GM19238 (cell line): ENCODE data around the gene MEF2B.
"Not testable (repeated sequence)": the region's sequence is repeated elsewhere in the genome, so short reads cannot be mapped to it uniquely, and the experiment has no call there.

ENCODE experiments used
- DNase-seq: peaks from one replicate; pipeline ENCODE4 v3.0.0; 2011; ENCODE audit warnings: low spot score; ENCODE audit not compliant: insufficient read length

Gene MEF2B

DNA sequence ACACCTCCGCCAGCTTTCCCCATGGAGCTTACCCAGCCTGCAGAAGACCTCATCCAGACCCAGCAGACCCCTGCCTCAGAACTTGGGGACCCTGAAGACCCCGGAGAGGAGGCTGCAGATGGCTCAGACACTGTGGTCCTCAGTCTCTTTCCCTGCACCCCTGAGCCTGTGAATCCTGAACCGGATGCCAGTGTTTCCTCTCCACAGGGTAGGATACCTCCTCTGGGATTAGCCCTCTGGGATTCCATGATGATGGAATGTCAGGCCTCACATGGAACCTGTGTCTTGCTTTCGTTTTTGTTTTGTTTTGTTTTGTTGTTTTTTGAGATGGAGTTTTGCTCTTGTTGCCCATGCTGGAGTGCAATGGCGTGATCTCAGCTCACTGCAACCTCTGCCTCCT, 23.9 kb upstream of the MEF2B start:
- DNase-seq: no peak

DNA sequence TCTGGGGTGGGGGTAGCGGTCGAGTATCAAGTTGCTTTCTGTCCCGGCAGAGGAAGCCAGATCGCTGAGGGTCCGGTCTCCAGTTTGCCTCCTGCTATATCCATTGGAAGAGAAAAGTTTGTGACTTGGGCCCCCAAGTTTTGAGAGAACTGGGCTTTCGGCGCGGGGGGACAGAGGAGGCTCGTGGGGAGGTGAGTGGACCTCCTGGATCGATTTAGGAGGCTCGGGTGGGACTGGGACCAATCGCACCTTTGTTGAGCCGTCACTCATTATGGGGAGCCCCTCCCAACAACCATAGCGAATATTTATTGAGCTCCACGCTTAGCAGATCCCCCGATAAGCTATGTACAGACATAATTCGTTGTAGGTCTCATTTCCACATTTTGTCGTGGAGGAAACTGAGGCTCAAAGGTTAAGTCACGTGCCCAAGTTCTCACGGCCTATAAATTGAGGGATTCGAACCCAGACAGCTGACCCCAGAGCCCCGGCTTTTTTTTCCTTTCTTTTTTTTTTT, 22.9 kb upstream of the MEF2B start:
- no peak for DNase-seq

GRCh38 chr19:19192078-19192882, 22.2 kb upstream of the MEF2B start, which contains the start of the genes BORCS8 and RFXANK:
BORCS8 (minus strand) TSS chr19:19192152; CDS start chr19:19192117, 35 bp downstream.
RFXANK (plus strand) TSS chr19:19192258; CDS start chr19:19193947, 1,689 bp downstream.
- peak; percentile 97 for DNase-seq

DNA sequence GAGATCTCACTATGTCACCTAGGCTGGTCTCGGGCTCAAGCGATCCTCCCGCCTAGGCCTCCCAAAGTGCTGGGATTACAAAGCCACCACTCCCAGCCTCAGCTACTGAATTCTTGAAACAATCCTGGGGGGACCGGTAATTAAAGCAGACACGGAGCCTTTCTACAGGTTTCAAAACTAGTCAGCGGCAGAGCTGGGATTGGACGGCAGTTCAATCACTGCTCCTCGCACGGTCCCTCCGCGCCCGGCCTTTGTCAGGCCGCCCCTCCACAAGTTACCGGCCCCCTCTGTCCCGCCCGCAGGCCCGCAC, 21.7 kb upstream of the MEF2B start:
- no peak for DNase-seq

- DNase-seq: no peak
Observed at GRCh38 chr19:19186742-19187141, 16.7 kb upstream of the MEF2B start.

GRCh38 chr19:19185853-19186740, 16.0 kb upstream of the MEF2B start:
- no peak for DNase-seq

GRCh38 chr19:19181488-19181998, 11.5 kb upstream of the MEF2B start:
- no peak for DNase-seq

DNA sequence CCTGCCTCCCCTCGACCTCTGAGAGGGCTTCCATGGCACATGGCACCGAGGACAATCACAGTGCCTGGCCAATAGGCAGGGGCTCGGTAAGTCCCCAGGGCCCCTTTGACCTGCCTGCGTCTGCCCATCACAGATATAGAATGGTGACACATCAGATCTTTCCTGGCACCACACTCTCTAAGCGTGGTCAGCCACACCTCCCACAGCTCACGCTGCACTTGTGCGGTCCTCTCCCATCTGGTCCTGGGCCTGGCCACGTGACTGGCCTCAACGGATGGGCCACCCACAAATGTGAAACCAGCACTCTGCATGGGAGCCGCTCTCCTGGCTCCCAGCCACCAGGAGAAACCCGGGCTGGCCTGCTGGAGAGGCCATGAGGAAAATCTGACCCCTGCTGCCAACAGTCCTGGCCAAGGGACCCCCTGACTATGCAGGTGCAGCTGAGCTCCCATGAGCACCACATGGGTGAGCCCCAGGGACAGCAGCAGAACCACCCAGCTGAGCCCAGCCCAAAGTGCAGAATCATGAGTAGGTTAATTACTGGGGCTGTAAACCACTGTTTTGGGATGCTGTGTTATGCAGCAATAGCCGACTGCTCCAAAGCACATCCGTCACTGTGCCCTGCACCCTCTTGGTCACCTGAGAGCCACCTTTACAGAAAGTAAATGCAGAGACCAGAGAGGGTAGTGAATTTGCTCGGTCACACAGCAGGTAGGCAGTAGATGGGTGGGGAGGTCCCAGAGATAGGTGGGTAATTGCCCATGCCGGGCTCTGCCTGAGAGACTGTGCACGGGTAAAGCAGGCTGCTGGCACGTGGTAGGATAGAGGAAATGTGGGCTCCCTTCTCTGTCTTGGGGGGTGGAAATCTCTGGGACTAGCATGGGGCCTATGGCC, 9.7 kb upstream of the MEF2B start:
- DNase-seq: no peak

- no peak for DNase-seq
Observed at GRCh38 chr19:19176950-19177349, 6.9 kb upstream of the MEF2B start.

DNA sequence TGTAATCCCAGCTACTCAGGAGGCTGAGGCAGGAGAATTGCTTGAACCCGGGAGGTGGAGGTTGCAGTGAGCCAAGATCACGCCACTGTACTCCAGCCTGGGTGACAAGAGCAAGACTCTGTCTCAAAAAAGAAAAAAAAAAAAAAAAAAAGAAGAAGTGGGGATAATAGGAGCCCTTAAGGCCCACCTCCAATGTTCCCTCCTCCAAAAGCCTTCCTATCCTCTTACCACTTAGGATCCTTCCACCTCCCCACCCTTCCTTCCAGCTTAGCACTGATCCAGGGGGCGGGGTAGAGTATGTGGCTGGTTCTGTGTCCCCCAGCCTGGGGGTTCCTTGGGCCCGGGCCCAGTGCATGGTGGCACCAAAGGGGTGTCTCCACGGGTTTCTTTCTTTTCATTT, 3.2 kb upstream of the MEF2B start:
- DNase-seq: not testable (repeated sequence)

GRCh38 chr19:19171821-19172532, 1.9 kb upstream of the MEF2B start:
- DNase-seq: no peak

- no peak for DNase-seq
Observed at GRCh38 chr19:19170873-19171672, 1.0 kb upstream of the MEF2B start.

DNA sequence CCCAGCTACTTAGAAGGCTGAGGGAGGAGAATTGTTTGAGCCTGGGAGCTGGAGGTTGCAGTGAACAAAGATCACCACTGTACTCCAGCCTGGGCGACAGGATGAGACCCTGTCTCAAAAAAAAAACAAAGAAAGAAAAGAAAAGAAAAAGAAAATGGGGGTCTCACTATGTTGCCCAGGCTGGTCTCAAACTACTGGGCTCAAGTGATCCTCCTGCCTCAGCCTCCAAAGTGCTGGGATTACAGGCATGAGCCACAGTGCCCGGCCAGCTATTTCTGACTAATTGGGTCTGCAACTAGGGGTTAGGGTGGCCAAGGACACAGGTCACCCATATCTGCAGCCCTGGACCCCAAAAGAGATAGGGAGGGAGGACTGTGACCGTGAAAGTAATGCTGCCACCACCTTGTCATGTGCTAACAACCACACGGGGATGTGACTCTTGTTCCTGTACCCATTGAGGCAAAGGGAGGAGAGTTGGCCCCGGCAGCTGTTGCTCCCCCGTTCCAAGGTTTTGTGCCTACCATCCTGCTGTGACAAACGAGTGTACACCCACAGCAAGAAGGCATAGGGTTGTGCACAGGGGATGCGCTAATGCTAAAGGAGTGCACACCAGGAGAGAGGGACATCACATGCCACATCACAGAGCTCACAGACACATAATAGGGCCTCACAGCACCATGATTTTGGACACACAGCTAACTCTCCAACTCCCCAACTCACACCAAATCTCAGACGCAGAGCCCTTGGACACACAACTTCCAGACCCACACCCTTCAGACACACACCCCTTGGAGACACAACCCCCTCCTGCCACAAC, 619 bp downstream of the MEF2B start:
- no peak for DNase-seq

DNA sequence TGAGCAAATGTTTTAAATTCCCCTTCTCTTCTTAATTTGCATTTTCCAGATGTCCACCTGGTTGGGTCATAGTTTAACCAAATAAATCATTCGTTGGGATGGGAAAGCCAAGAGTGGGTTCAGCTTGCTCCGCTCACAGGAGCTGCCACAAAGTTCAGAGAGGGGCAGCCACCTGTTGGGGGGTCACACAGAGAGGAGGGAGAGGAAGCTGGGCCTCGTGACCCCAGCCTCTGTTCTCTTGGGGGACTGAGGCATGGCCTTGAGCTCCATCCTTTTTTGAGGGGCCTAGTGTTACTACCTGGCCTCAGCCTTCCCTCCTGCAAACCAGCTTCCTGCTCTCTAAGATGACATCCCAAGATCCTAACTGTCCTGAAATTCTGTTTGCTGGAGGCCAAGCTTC, 2.5 kb downstream of the MEF2B start:
- no peak for DNase-seq

DNA sequence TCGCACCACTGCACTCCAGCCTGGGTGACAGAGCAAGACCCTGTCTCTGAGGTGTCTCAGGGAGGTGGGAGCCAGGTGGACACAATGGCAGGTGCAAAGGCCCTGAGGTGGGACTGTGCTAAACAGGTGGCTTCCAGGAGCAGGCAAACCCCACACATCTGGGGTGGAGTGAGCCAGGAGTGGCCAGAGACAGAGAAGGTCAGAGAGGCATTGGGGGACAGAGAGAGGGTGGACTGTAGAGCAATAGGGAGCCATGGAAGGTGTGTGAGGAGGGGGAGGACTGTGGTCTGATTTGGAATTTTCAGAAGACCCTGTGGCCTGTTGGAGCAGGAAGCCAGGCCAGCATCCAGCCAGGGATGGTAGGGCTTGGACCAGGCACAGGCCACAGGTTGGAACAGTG, 4.7 kb downstream of the MEF2B start:
- no peak for DNase-seq

- DNase-seq: no peak
Observed at GRCh38 chr19:19162495-19162894, 7.6 kb downstream of the MEF2B start.

DNA sequence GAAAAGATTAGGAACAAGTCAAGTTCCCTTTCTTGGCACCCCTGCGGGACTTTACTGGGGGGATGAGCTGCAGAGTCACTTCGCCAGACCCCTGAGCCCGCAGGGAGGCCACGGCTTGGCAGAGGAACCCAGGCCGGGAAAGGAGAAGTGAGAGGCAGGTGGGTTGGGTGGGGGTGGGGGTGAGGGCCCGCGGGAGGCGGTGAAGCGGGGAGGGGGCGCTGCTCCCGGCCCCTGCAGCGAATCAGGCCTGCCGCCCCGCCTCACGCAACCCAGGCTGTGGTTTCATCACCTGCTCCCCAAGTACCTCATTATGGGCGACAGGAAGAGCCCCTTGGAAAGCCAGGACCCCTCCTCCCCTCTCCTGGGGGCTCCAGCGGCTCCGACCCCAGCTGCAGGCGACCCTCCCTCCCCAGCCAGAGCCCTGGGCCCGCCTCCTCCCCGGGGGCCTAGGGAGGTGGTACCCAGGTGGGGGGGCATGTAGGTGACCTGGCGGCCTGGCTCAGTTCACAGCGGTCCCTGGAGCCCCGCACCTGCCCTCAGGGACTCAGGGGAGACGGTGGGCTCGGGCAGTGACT, 9.5 kb downstream of the MEF2B start:
- peak; percentile 67 for DNase-seq

DNA sequence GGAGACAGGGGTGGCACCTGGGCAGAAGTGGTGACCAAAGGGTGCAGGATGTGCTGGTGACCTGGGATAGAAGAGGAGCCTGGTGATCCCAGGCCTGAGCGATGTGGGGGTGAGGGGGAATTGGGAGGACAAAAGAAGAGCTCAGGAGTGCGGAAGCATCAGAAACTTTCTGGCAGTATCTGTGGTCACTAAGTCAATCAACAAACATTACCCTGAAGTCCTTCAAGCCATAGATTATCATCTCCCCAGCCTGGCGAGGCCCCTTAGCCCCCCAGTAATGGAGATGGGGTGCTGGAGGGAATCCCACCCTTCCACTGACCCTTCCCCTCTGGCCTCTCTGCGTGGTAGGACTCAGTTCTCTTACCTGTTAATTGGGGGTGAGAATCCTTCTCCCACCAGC, 10.5 kb downstream of the MEF2B start:
- DNase-seq: no peak
